GM21825 (cell line): ENCODE data around the gene RGS9.
"Not testable (repeated sequence)": the region's sequence is repeated elsewhere in the genome, so short reads cannot be mapped to it uniquely, and the experiment has no call there.

Experiments
- ATAC-seq: cut with Tn5 transposase; IDR thresholded peaks from one replicate; pipeline ENCODE4 v1.9.1; 2021; ENCODE audit warnings: mild to moderate bottlenecking, moderate library complexity; ENCODE audit not compliant: unreplicated experiment

Gene RGS9

GRCh38 chr17:65109990-65110680 is 27.0 kb upstream of the RGS9 start:
- no peak for ATAC-seq

GRCh38 chr17:65115839-65116238 is 21.3 kb upstream of the RGS9 start:
- ATAC-seq: no peak

- ATAC-seq: not testable (repeated sequence)
Observed at GRCh38 chr17:65116515-65116914, 20.7 kb upstream of the RGS9 start.

GRCh38 chr17:65117384-65118035 is 19.7 kb upstream of the RGS9 start:
- ATAC-seq: no peak

- no peak for ATAC-seq
Observed at GRCh38 chr17:65121368-65121767, 15.8 kb upstream of the RGS9 start.

GRCh38 chr17:65121916-65122806 is 15.0 kb upstream of the RGS9 start:
- no peak for ATAC-seq

GRCh38 chr17:65122836-65123756 is 14.1 kb upstream of the RGS9 start:
- ATAC-seq: peak; percentile 68

- no peak for ATAC-seq
Observed at GRCh38 chr17:65123757-65124675, 13.2 kb upstream of the RGS9 start.

- ATAC-seq: no peak
Observed at GRCh38 chr17:65130832-65131231, 6.3 kb upstream of the RGS9 start.

- no peak for ATAC-seq
Observed at GRCh38 chr17:65131240-65131639, 5.9 kb upstream of the RGS9 start.

- no peak for ATAC-seq
Observed at GRCh38 chr17:65131946-65132345, 5.2 kb upstream of the RGS9 start.

GRCh38 chr17:65134035-65134434 is 3.1 kb upstream of the RGS9 start:
- no peak for ATAC-seq

- ATAC-seq: no peak
Observed at GRCh38 chr17:65139101-65139764, 2.1 kb downstream of the RGS9 start.

GRCh38 chr17:65142247-65142646 is 5.1 kb downstream of the RGS9 start:
- no peak for ATAC-seq

- no peak for ATAC-seq
Observed at GRCh38 chr17:65143889-65144604, 6.9 kb downstream of the RGS9 start.

- no peak for ATAC-seq
Observed at GRCh38 chr17:65145743-65146142, 8.6 kb downstream of the RGS9 start.

- ATAC-seq: no peak
Observed at GRCh38 chr17:65147955-65148354, 10.8 kb downstream of the RGS9 start.
